Smooth muscle cell (in vitro differentiated cells): ENCODE data around the gene FGFR2. TPM values are rescaled to one million over a fixed set of nuclear protein-coding genes. Genes with fewer than 3 reads are reported as not detected.

Source experiments
- DNase-seq: peaks from one replicate; lab custom pipeline; 2025; ENCODE audit not compliant: unreplicated experiment; lab: John Stamatoyannopoulos, UW
- H2AFZ ChIP-seq: fragments of 200-600 bp; sonication (generic); 2 replicates; pipeline ENCODE4 v1.6.0; 2016; ENCODE audit warnings: antibody characterized with exemption, low read depth, mild to moderate bottlenecking
- H3F3A ChIP-seq: fragments of 200-600 bp; sonication (generic); 2 replicates; pipeline ENCODE4 v1.6.0; 2017; ENCODE audit warnings: antibody characterized with exemption, low read depth
- H3K27ac ChIP-seq: fragments of 200-600 bp; sonication (generic); 2 replicates; pipeline ENCODE4 v1.5.1; 2016; ENCODE audit warnings: low read depth, mild to moderate bottlenecking
- H3K27me3 ChIP-seq: fragments of 200-600 bp; sonication (generic); 2 replicates; pipeline ENCODE4 v1.6.1; 2016; ENCODE audit warnings: low read depth, mild to moderate bottlenecking
- H3K36me3 ChIP-seq: fragments of 200-600 bp; sonication (generic); 2 replicates; pipeline ENCODE4 v1.5.1; 2016; ENCODE audit warnings: low read depth
- H3K4me1 ChIP-seq: fragments of 200-600 bp; sonication (generic); 2 replicates; pipeline ENCODE4 v1.5.1; 2016; ENCODE audit warnings: low read depth
- H3K4me2 ChIP-seq: fragments of 200-600 bp; sonication (generic); 2 replicates; pipeline ENCODE4 v1.6.0; 2016; ENCODE audit warnings: mild to moderate bottlenecking
- H3K4me3 ChIP-seq: fragments of 200-600 bp; sonication (generic); 2 replicates; pipeline ENCODE4 v1.5.1; 2016; ENCODE audit warnings: mild to moderate bottlenecking
- H3K79me2 ChIP-seq: fragments of 200-600 bp; sonication (generic); 2 replicates; pipeline ENCODE4 v1.6.0; 2016; ENCODE audit warnings: low read depth, mild to moderate bottlenecking
- H3K9ac ChIP-seq: fragments of 200-600 bp; sonication (generic); 2 replicates; pipeline ENCODE4 v1.6.0; 2016; ENCODE audit warnings: low read depth
- H3K9me3 ChIP-seq: fragments of 200-600 bp; sonication (generic); replicated peaks from 2 replicates; pipeline ENCODE4 v1.5.1; 2016; ENCODE audit warnings: low read depth
- H4K20me1 ChIP-seq: fragments of 200-600 bp; sonication (generic); 2 replicates; pipeline ENCODE4 v1.6.0; 2016; ENCODE audit warnings: low read depth
- WGBS: methylation state at CpG from one replicate; pipeline ENCODE4 v1.1.7; 2016; ENCODE audit warnings: low lambda C conversion rate; 5-methylcytosine and 5-hydroxymethylcytosine counted together
- polyA plus RNA-seq: library from polyadenylated mRNA; unstranded; fragments of >200 nt; fragmentation: Nextera tagmentation; extraction: Ambion mirVana; gene quantifications from 2 replicates; pipeline ENCODE4 v1.2.1, GENCODE V29; 2016
- total RNA-seq: library from RNA; depleted of rRNA; stranded (reverse); fragments of >200 nt; gene quantifications from 2 replicates; pipeline ENCODE4 v1.2.3, GENCODE V29; 2014
- TF ChIP-seq, protein P1 (sequence below): fragments of 200-600 bp; sonication (generic); IDR thresholded peaks from 2 replicates; pipeline ENCODE4 v1.5.1; 2017; ENCODE audit warnings: borderline replicate concordance, mild to moderate bottlenecking, antibody characterized with exemption; ENCODE audit not compliant: insufficient read depth, poor library complexity, severe bottlenecking

The FGFR2 gene
- total and polyA plus RNA-seq, 2 experiments from 2014 or later: 85.9 to 103 TPM

- Histone ChIP-seq H3K4me1 (peaks cover 11% of the 10 kb centered on the region), H3F3A (no peaks in the 10 kb centered on the region), H4K20me1 (no peaks in the 10 kb centered on the region), H3K36me3 (no peaks in the 10 kb centered on the region), H3K4me3 (no peak overlapping the region), H3K9me3 (no peaks in the 10 kb centered on the region), H3K79me2 (no peaks in the 10 kb centered on the region), H3K27ac (no peak overlapping the region), H3K9ac (no peak overlapping the region), H3K4me2 (no peak overlapping the region), H3K27me3 (no peaks in the 10 kb centered on the region), H2AFZ (no peak overlapping the region)
- no peak for DNase-seq
- 98% methylated on average over 5 of the region's 5 CpGs for WGBS
- TF ChIP-seq, protein P1, sequence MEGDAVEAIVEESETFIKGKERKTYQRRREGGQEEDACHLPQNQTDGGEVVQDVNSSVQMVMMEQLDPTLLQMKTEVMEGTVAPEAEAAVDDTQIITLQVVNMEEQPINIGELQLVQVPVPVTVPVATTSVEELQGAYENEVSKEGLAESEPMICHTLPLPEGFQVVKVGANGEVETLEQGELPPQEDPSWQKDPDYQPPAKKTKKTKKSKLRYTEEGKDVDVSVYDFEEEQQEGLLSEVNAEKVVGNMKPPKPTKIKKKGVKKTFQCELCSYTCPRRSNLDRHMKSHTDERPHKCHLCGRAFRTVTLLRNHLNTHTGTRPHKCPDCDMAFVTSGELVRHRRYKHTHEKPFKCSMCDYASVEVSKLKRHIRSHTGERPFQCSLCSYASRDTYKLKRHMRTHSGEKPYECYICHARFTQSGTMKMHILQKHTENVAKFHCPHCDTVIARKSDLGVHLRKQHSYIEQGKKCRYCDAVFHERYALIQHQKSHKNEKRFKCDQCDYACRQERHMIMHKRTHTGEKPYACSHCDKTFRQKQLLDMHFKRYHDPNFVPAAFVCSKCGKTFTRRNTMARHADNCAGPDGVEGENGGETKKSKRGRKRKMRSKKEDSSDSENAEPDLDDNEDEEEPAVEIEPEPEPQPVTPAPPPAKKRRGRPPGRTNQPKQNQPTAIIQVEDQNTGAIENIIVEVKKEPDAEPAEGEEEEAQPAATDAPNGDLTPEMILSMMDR: no peak
These were observed 136.9 kb downstream of the FGFR2 start for GRCh38 chr10:121461307-121461706.

GRCh38 chr10:121460733-121461132, 137.5 kb downstream of the FGFR2 start:
- Histone ChIP-seq H3K4me1 (peaks cover 11% of the 10 kb centered on the region), H2AFZ (no peak overlapping the region), H4K20me1 (no peaks in the 10 kb centered on the region), H3K27ac (no peak overlapping the region), H3K9me3 (no peaks in the 10 kb centered on the region), H3K4me2 (no peak overlapping the region), H3F3A (no peaks in the 10 kb centered on the region), H3K36me3 (no peaks in the 10 kb centered on the region), H3K27me3 (no peaks in the 10 kb centered on the region), H3K79me2 (no peaks in the 10 kb centered on the region), H3K4me3 (no peak overlapping the region), H3K9ac (no peak overlapping the region)
- DNase-seq: no peak
- WGBS: 98% methylated on average over 3 of the region's 3 CpGs
- TF ChIP-seq, protein P1: no peak

GRCh38 chr10:121459622-121460453, 138.4 kb downstream of the FGFR2 start:
- H3K4me1 ChIP-seq: peaks cover 11% of the 10 kb centered on the region
- no peak overlapping the region for H2AFZ ChIP-seq
- TF ChIP-seq, protein P1: no peak
- H4K20me1 ChIP-seq: no peaks in the 10 kb centered on the region
- peak overlapping the region; percentile 29 for H3K27ac ChIP-seq
- no peaks in the 10 kb centered on the region for H3K79me2 ChIP-seq
- no peak overlapping the region for H3K9ac ChIP-seq
- H3K36me3 ChIP-seq: no peaks in the 10 kb centered on the region
- no peaks in the 10 kb centered on the region for H3K27me3 ChIP-seq
- H3F3A ChIP-seq: no peaks in the 10 kb centered on the region
- no peak for DNase-seq
- H3K9me3 ChIP-seq: no peaks in the 10 kb centered on the region
- H3K4me3 ChIP-seq: no peak overlapping the region
- H3K4me2 ChIP-seq: peak overlapping the region; percentile 52
- WGBS: 44% methylated on average over 17 of the region's 17 CpGs

- Histone ChIP-seq H3K4me2 (peak overlapping the region; percentile 52), H3K9ac (no peak overlapping the region), H3K27ac (peak overlapping the region; percentile 29), H3F3A (no peaks in the 10 kb centered on the region), H4K20me1 (no peaks in the 10 kb centered on the region), H2AFZ (no peak overlapping the region), H3K4me3 (no peak overlapping the region), H3K36me3 (no peaks in the 10 kb centered on the region), H3K27me3 (no peaks in the 10 kb centered on the region), H3K9me3 (no peaks in the 10 kb centered on the region), H3K79me2 (no peaks in the 10 kb centered on the region), H3K4me1 (peaks cover 11% of the 10 kb centered on the region)
- TF ChIP-seq, protein P1: no peak
- 90% methylated on average over 6 of the region's 6 CpGs for WGBS
- no peak for DNase-seq
These were observed 139.0 kb downstream of the FGFR2 start for GRCh38 chr10:121459279-121459621.
